Measurements from ENCODE around the gene CNTNAP2.

Gene CNTNAP2

GRCh38 chr7:146804620-146805019 is 688.0 kb downstream of the CNTNAP2 start:
- no peak overlapping the region for H3K27ac ChIP-seq (ENCODE audit: insufficient read depth, low read depth, low read length, poor library complexity, severe bottlenecking)
- H3K36me3 ChIP-seq (ENCODE audit: control insufficient read depth, insufficient read depth, low read length), result no peaks in the 10 kb centered on the region
- H3K4me1 ChIP-seq (ENCODE audit: control insufficient read depth, insufficient read depth, low read length), result no peaks in the 10 kb centered on the region
- H3K9me3 ChIP-seq (ENCODE audit: control insufficient read depth, low read length), result no peaks in the 10 kb centered on the region
- H3K27me3 ChIP-seq (ENCODE audit: control insufficient read depth, insufficient read depth, low read length, poor library complexity, severe bottlenecking), result no peaks in the 10 kb centered on the region
- WGBS, 2 experiments, result 93 to 100% methylated on average over 1 of the region's 1 CpG
- H3K4me3 ChIP-seq (ENCODE audit: insufficient read depth, low read depth, low read length), result no peak overlapping the region

- Histone ChIP-seq H3K36me3 (ENCODE audit: control insufficient read depth, insufficient read depth, low read length) (no peaks in the 10 kb centered on the region), H3K27ac (ENCODE audit: insufficient read depth, low read depth, low read length, poor library complexity, severe bottlenecking) (no peak overlapping the region), H3K9me3 (ENCODE audit: control insufficient read depth, low read length) (no peaks in the 10 kb centered on the region), H3K4me1 (ENCODE audit: control insufficient read depth, insufficient read depth, low read length) (no peaks in the 10 kb centered on the region), H3K27me3 (ENCODE audit: control insufficient read depth, insufficient read depth, low read length, poor library complexity, severe bottlenecking) (no peaks in the 10 kb centered on the region), H3K4me3 (ENCODE audit: insufficient read depth, low read depth, low read length) (no peak overlapping the region)
- WGBS, 2 experiments, result 100% methylated on average over 1 of the region's 1 CpG
Measured at GRCh38 chr7:146805082-146805481, 688.5 kb downstream of the CNTNAP2 start.

DNA sequence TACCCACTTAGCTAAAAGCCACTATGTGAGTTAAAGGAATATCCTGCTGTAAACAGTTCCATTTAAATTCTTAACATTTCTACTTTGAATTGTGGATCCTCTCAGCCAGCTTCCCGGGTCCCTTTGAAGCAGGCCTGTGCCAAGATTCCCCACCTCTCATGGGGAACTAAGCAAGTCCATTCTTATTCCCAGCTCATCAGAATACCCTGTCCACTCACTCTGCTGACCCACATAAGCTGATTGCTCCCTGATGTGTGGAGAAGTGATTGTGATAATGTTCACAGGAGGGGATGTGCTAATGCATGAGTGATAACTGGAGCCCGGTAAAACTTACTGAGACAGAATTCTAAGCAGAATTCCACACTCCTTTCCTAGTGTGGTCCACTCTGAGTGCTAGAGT is 709.7 kb downstream of the CNTNAP2 start:
- 17 to 36% methylated on average over 2 of the region's 2 CpGs for WGBS, 2 experiments
- no peaks in the 10 kb centered on the region for H3K36me3 ChIP-seq (ENCODE audit: control insufficient read depth, insufficient read depth, low read length)
- H3K9me3 ChIP-seq (ENCODE audit: control insufficient read depth, low read length), result no peaks in the 10 kb centered on the region
- no peak overlapping the region for H3K4me3 ChIP-seq (ENCODE audit: insufficient read depth, low read depth, low read length)
- H3K4me1 ChIP-seq (ENCODE audit: control insufficient read depth, insufficient read depth, low read length), result no peaks in the 10 kb centered on the region
- H3K27ac ChIP-seq (ENCODE audit: insufficient read depth, low read depth, low read length, poor library complexity, severe bottlenecking), result no peak overlapping the region
- no peaks in the 10 kb centered on the region for H3K27me3 ChIP-seq (ENCODE audit: control insufficient read depth, insufficient read depth, low read length, poor library complexity, severe bottlenecking)

- no peak overlapping the region for H3K27ac ChIP-seq (ENCODE audit: insufficient read depth, low read depth, low read length, poor library complexity, severe bottlenecking)
- H3K27me3 ChIP-seq (ENCODE audit: control insufficient read depth, insufficient read depth, low read length, poor library complexity, severe bottlenecking), result no peaks in the 10 kb centered on the region
- H3K4me3 ChIP-seq (ENCODE audit: insufficient read depth, low read depth, low read length), result no peak overlapping the region
- no peaks in the 10 kb centered on the region for H3K9me3 ChIP-seq (ENCODE audit: control insufficient read depth, low read length)
- 96 to 100% methylated on average over 3 of the region's 3 CpGs for WGBS, 2 experiments
- H3K4me1 ChIP-seq (ENCODE audit: control insufficient read depth, insufficient read depth, low read length), result no peaks in the 10 kb centered on the region
- no peaks in the 10 kb centered on the region for H3K36me3 ChIP-seq (ENCODE audit: control insufficient read depth, insufficient read depth, low read length)
Measured at GRCh38 chr7:146830686-146831085, 714.1 kb downstream of the CNTNAP2 start.

GRCh38 chr7:146831875-146832274 is 715.3 kb downstream of the CNTNAP2 start:
- no peaks in the 10 kb centered on the region for H3K4me1 ChIP-seq (ENCODE audit: control insufficient read depth, insufficient read depth, low read length)
- no peaks in the 10 kb centered on the region for H3K36me3 ChIP-seq (ENCODE audit: control insufficient read depth, insufficient read depth, low read length)
- no peaks in the 10 kb centered on the region for H3K9me3 ChIP-seq (ENCODE audit: control insufficient read depth, low read length)
- WGBS, 2 experiments, result 90% methylated on average over 1 of the region's 2 CpGs; no CpG with 5 or more reads in 1 of the 2 experiments
- H3K4me3 ChIP-seq (ENCODE audit: insufficient read depth, low read depth, low read length), result no peak overlapping the region
- no peak overlapping the region for H3K27ac ChIP-seq (ENCODE audit: insufficient read depth, low read depth, low read length, poor library complexity, severe bottlenecking)
- no peaks in the 10 kb centered on the region for H3K27me3 ChIP-seq (ENCODE audit: control insufficient read depth, insufficient read depth, low read length, poor library complexity, severe bottlenecking)

- no peaks in the 10 kb centered on the region for H3K36me3 ChIP-seq (ENCODE audit: control insufficient read depth, insufficient read depth, low read length)
- H3K27me3 ChIP-seq (ENCODE audit: control insufficient read depth, insufficient read depth, low read length, poor library complexity, severe bottlenecking), result no peaks in the 10 kb centered on the region
- H3K4me1 ChIP-seq (ENCODE audit: control insufficient read depth, insufficient read depth, low read length), result no peaks in the 10 kb centered on the region
- no peak overlapping the region for H3K4me3 ChIP-seq (ENCODE audit: insufficient read depth, low read depth, low read length)
- 92 to 100% methylated on average over 1 to 2 of the region's 2 CpGs for WGBS, 2 experiments
- H3K9me3 ChIP-seq (ENCODE audit: control insufficient read depth, low read length), result no peaks in the 10 kb centered on the region
- H3K27ac ChIP-seq (ENCODE audit: insufficient read depth, low read depth, low read length, poor library complexity, severe bottlenecking), result no peak overlapping the region
Measured at GRCh38 chr7:146844405-146844804, 727.8 kb downstream of the CNTNAP2 start.

DNA sequence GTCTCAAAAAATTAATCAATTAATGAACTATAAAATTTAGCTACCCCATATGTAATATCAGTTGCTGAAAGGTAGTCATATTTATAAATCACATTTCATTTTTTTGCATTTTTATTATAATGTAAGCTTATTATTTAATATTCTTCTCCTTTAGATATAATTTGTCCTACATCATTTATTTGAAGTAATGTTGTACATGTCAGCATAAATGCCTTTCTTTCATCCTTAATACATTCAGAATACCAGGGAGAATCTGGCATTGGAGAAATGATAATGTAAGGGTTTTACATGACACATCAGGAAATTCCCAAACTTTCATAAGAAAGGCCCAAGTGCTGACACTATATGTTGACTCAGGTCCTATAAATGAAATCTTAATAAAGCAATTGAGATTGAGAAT is 742.1 kb downstream of the CNTNAP2 start:
- no peaks in the 10 kb centered on the region for H3K4me1 ChIP-seq (ENCODE audit: control insufficient read depth, insufficient read depth, low read length)
- H3K27ac ChIP-seq (ENCODE audit: insufficient read depth, low read depth, low read length, poor library complexity, severe bottlenecking), result no peak overlapping the region
- no peaks in the 10 kb centered on the region for H3K36me3 ChIP-seq (ENCODE audit: control insufficient read depth, insufficient read depth, low read length)
- no peak overlapping the region for H3K4me3 ChIP-seq (ENCODE audit: insufficient read depth, low read depth, low read length)
- no peaks in the 10 kb centered on the region for H3K9me3 ChIP-seq (ENCODE audit: control insufficient read depth, low read length)
- no peaks in the 10 kb centered on the region for H3K27me3 ChIP-seq (ENCODE audit: control insufficient read depth, insufficient read depth, low read length, poor library complexity, severe bottlenecking)

GRCh38 chr7:146861701-146862100 is 745.1 kb downstream of the CNTNAP2 start:
- Histone ChIP-seq H3K27me3 (ENCODE audit: control insufficient read depth, insufficient read depth, low read length, poor library complexity, severe bottlenecking) (no peaks in the 10 kb centered on the region), H3K4me3 (ENCODE audit: insufficient read depth, low read depth, low read length) (no peak overlapping the region), H3K27ac (ENCODE audit: insufficient read depth, low read depth, low read length, poor library complexity, severe bottlenecking) (no peak overlapping the region), H3K36me3 (ENCODE audit: control insufficient read depth, insufficient read depth, low read length) (no peaks in the 10 kb centered on the region), H3K4me1 (ENCODE audit: control insufficient read depth, insufficient read depth, low read length) (no peaks in the 10 kb centered on the region), H3K9me3 (ENCODE audit: control insufficient read depth, low read length) (no peaks in the 10 kb centered on the region)
- 96 to 100% methylated on average over 3 to 4 of the region's 4 CpGs for WGBS, 2 experiments

DNA sequence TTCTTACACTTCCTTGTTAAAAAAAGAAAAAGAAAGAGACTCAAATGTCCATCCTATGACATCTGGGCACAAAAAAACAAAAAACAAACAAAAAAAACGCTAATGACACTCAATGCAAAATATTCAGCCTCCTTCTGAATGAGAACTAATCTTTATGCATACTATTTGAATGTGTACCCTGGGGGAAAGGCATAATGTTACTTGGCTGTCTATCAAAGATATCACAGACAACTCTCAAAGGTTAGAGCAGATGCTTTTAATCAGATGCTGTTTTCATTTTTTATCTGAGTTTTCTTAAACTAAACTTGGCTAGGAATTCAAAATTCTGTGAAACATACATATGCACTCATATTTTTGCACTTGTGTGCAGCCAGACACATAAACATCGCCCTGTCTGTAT is 745.8 kb downstream of the CNTNAP2 start:
- Histone ChIP-seq H3K4me1 (ENCODE audit: control insufficient read depth, insufficient read depth, low read length) (no peaks in the 10 kb centered on the region), H3K9me3 (ENCODE audit: control insufficient read depth, low read length) (no peaks in the 10 kb centered on the region), H3K27me3 (ENCODE audit: control insufficient read depth, insufficient read depth, low read length, poor library complexity, severe bottlenecking) (no peaks in the 10 kb centered on the region), H3K27ac (ENCODE audit: insufficient read depth, low read depth, low read length, poor library complexity, severe bottlenecking) (no peak overlapping the region), H3K36me3 (ENCODE audit: control insufficient read depth, insufficient read depth, low read length) (no peaks in the 10 kb centered on the region), H3K4me3 (ENCODE audit: insufficient read depth, low read depth, low read length) (no peak overlapping the region)
- 78 to 89% methylated on average over 1 of the region's 2 CpGs for WGBS, 2 experiments

- Histone ChIP-seq H3K4me3 (ENCODE audit: insufficient read depth, low read depth, low read length) (no peak overlapping the region), H3K27ac (ENCODE audit: insufficient read depth, low read depth, low read length, poor library complexity, severe bottlenecking) (no peak overlapping the region), H3K9me3 (ENCODE audit: control insufficient read depth, low read length) (no peaks in the 10 kb centered on the region), H3K4me1 (ENCODE audit: control insufficient read depth, insufficient read depth, low read length) (no peaks in the 10 kb centered on the region), H3K27me3 (ENCODE audit: control insufficient read depth, insufficient read depth, low read length, poor library complexity, severe bottlenecking) (no peaks in the 10 kb centered on the region), H3K36me3 (ENCODE audit: control insufficient read depth, insufficient read depth, low read length) (no peaks in the 10 kb centered on the region)
- 25 to 44% methylated on average over 2 of the region's 2 CpGs for WGBS, 2 experiments
Measured at GRCh38 chr7:146864644-146865043, 748.0 kb downstream of the CNTNAP2 start.

- Histone ChIP-seq H3K4me3 (ENCODE audit: insufficient read depth, low read depth, low read length) (no peak overlapping the region), H3K36me3 (ENCODE audit: control insufficient read depth, insufficient read depth, low read length) (no peaks in the 10 kb centered on the region), H3K27ac (ENCODE audit: insufficient read depth, low read depth, low read length, poor library complexity, severe bottlenecking) (no peak overlapping the region), H3K4me1 (ENCODE audit: control insufficient read depth, insufficient read depth, low read length) (no peaks in the 10 kb centered on the region), H3K9me3 (ENCODE audit: control insufficient read depth, low read length) (no peaks in the 10 kb centered on the region), H3K27me3 (ENCODE audit: control insufficient read depth, insufficient read depth, low read length, poor library complexity, severe bottlenecking) (no peaks in the 10 kb centered on the region)
- 83 to 87% methylated on average over 2 of the region's 2 CpGs for WGBS, 2 experiments
Measured at GRCh38 chr7:146865696-146866095, 749.1 kb downstream of the CNTNAP2 start.

All from ectodermal cell (in vitro differentiated cells).